Astrocyte of the spinal cord (primary cell): ENCODE results near the gene CLCN1.

ENCODE experiments used
- DNase-seq: peaks from one replicate; pipeline ENCODE4 v3.0.0; 2011; ENCODE audit warnings: low read depth, low spot score
- H3K4me3 ChIP-seq: 2 replicates; pipeline ENCODE4 v1.5.1; 2011; ENCODE audit warnings: low read depth, mild to moderate bottlenecking, low read length, moderate library complexity
- CTCF ChIP-seq: IDR thresholded peaks from 2 replicates; pipeline ENCODE4 v1.5.1; 2012; ENCODE audit warnings: low read depth, mild to moderate bottlenecking, low read length, inconsistent platforms
- in situ Hi-C: cut with HindIII; loops from 2 replicates; pipeline ENCODE4 v1.10.0; 2017; ENCODE audit warnings: low sequenced_read_pairs

CLCN1 gene

GRCh38 chr7:143315776-143316175, at the start of gene CLCN1:
TSS of gene CLCN1 (plus strand) at chr7:143316111. CDS start at chr7:143316213, 102 bp downstream.
- no peak within 1 kb of the TSS for H3K4me3 ChIP-seq
- DNase-seq, result no peak
- in situ Hi-C loops, result no loop called here
- no peak for TF ChIP-seq CTCF

GRCh38 chr7:143269251-143269650, 46.7 kb upstream of the CLCN1 start:
- no peak for TF ChIP-seq CTCF
- no peak for DNase-seq
- H3K4me3 ChIP-seq, result no peak overlapping the region
- in situ Hi-C loops, result no loop called here

GRCh38 chr7:143271240-143271639, 44.7 kb upstream of the CLCN1 start:
- DNase-seq, result no peak
- H3K4me3 ChIP-seq, result no peak overlapping the region
- in situ Hi-C loops, result no loop called here
- TF ChIP-seq CTCF, result no peak

- DNase-seq, result no peak
- in situ Hi-C loops, result no loop called here
- TF ChIP-seq CTCF, result no peak
- no peak overlapping the region for H3K4me3 ChIP-seq
Observed at GRCh38 chr7:143272871-143273270, 43.0 kb upstream of the CLCN1 start.

- in situ Hi-C loops, result no loop called here
- H3K4me3 ChIP-seq, result no peak overlapping the region
- peak; percentile 83 for DNase-seq
- no peak for TF ChIP-seq CTCF
Observed at GRCh38 chr7:143279186-143280098, 36.5 kb upstream of the CLCN1 start.

GRCh38 chr7:143280160-143280559, 35.8 kb upstream of the CLCN1 start:
- no peak for DNase-seq
- no peak overlapping the region for H3K4me3 ChIP-seq
- no peak for TF ChIP-seq CTCF
- in situ Hi-C loops, result no loop called here
